Activated CD4-positive, CD25-positive, alpha-beta regulatory T cell treated with anti-CD3 and anti-CD28 coated beads, Interleukin-2, amount 50 U/mL, for 24 hours (primary cell): ENCODE measurements around the gene NINJ2.
A peak's percentile ranks its signal among the peaks of the same experiment; 100 is the strongest.
"Not testable (repeated sequence)": the region's sequence is repeated elsewhere in the genome, so short reads cannot be mapped to it uniquely, and the experiment has no call there.

Source experiments
- ATAC-seq, 2 donors: fragments of 150-1000 bp; cut with Tn5 transposase; one replicate each; pipeline ENCODE4 v1.10.0; 2021; ENCODE audit warnings: mild to moderate bottlenecking in 1 of 2, moderate library complexity in 1 of 2

NINJ2 gene

GRCh38 chr12:639988-640387 lies 23.3 kb downstream of the NINJ2 start:
- no peak for ATAC-seq

- peak; percentile 70 for ATAC-seq
Measured at GRCh38 chr12:639566-639965, 23.7 kb downstream of the NINJ2 start.

GRCh38 chr12:638953-639557 lies 24.2 kb downstream of the NINJ2 start:
- peak; percentile 67 to 72 for ATAC-seq

- ATAC-seq = no peak
Measured at GRCh38 chr12:636632-637031, 26.6 kb downstream of the NINJ2 start.

GRCh38 chr12:633731-634130 lies 29.5 kb downstream of the NINJ2 start:
- no peak for ATAC-seq

GRCh38 chr12:632102-632696 lies 31.0 kb downstream of the NINJ2 start:
- ATAC-seq = peak; percentile 14 to 29

GRCh38 chr12:630656-631632 lies 32.3 kb downstream of the NINJ2 start:
- ATAC-seq = peak; percentile 97 to 98

- ATAC-seq = not testable (repeated sequence)
Measured at GRCh38 chr12:628742-629078, 34.5 kb downstream of the NINJ2 start.

- no peak for ATAC-seq
Measured at GRCh38 chr12:627863-628741, 35.1 kb downstream of the NINJ2 start.

GRCh38 chr12:627285-627684 lies 36.0 kb downstream of the NINJ2 start:
- ATAC-seq = no peak

- no peak for ATAC-seq
Measured at GRCh38 chr12:625998-626397, 37.2 kb downstream of the NINJ2 start.

- ATAC-seq = no peak
Measured at GRCh38 chr12:623865-624372, 39.3 kb downstream of the NINJ2 start.

- no peak for ATAC-seq
Measured at GRCh38 chr12:623172-623864, 39.9 kb downstream of the NINJ2 start.

- peak in 1 of 2 donors; percentile 53 for ATAC-seq
Measured at GRCh38 chr12:622416-622815, 40.8 kb downstream of the NINJ2 start.

GRCh38 chr12:619346-619745 lies 43.9 kb downstream of the NINJ2 start:
- no peak for ATAC-seq

GRCh38 chr12:618605-619004 lies 44.6 kb downstream of the NINJ2 start:
- ATAC-seq = no peak

- ATAC-seq = no peak
Measured at GRCh38 chr12:617304-617915, 45.8 kb downstream of the NINJ2 start.

- ATAC-seq = no peak
Measured at GRCh38 chr12:615620-616019, 47.6 kb downstream of the NINJ2 start.

GRCh38 chr12:614411-614970 lies 48.8 kb downstream of the NINJ2 start:
- no peak for ATAC-seq

- no peak for ATAC-seq
Measured at GRCh38 chr12:613996-614395, 49.2 kb downstream of the NINJ2 start.

- ATAC-seq = no peak
Measured at GRCh38 chr12:612886-613285, 50.4 kb downstream of the NINJ2 start.
